ENCODE measurements around the gene OR8D1.

The OR8D1 gene

DNA sequence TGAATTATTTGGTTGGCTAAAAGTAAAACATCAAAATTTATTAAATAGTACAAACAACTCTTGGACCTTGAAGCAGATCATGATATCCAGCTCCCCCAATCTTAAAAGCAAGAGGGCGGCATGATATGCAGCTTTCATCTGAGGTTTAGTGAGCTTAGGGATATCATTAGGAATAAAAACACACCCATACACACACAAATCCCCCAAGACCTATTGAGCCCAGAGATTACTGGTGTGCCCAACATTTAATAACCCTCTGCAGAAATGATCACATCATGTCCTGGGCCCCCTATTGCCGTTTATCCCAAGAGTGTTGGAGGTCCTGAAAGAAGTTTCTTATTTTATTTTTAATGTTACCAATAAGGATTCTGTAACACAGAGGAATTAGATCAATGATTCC lies at the start of gene OR8D1:
Gene OR8D1, minus strand, starts transcription at position 101 of the 400 bp plus-strand sequence. CDS start 3,183 bp downstream, outside the sequence.
- no peak for DNase-seq (ENCODE audit: low read depth in 3 of 3)

DNA sequence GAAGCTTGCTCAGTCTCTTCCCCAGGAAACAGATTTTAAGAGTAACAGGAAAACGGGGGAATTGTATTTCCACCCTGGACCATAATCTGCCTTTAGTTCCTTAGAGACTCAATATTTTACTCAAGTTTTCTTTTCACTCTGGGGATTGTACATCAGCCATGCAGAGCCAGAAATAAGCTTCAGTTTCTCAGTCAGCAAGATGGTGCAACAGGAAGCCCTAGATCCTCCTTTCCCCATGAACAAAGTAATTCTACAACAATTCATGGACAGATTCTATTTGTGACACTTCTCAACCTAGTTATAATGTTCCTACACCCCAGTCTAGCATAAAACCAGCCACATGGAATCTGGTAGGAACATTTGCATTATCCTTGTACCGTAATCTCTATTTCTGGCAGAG lies 45.8 kb upstream of the OR8D1 start:
- no peak for DNase-seq (ENCODE audit: low read depth in 3 of 3)

- DNase-seq (ENCODE audit: low read depth in 3 of 3): no peak
Measured at GRCh38 chr11:124346311-124346955, 32.7 kb upstream of the OR8D1 start.

DNA sequence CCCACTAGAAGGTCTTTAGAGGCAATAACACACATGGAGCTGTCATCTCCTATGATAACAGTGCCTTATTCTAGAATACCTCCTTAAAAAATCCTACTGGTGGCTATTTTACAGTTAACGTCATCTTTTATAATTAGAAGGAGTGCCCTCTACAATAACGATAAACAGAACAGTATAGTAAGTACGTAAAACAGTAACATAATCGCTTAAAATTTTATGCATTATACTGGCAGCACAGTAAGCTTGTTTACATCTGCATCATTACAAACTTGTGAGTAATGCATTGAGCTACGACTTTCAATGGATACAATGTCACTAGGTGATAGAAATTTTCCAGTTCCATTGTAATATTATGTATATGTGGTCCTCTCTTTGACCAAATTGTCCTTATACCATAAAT lies 30.6 kb upstream of the OR8D1 start:
- DNase-seq (ENCODE audit: low read depth in 3 of 3): no peak

GRCh38 chr11:124340142-124340447 lies 26.3 kb upstream of the OR8D1 start:
- DNase-seq (ENCODE audit: low read depth in 3 of 3): no peak

DNA sequence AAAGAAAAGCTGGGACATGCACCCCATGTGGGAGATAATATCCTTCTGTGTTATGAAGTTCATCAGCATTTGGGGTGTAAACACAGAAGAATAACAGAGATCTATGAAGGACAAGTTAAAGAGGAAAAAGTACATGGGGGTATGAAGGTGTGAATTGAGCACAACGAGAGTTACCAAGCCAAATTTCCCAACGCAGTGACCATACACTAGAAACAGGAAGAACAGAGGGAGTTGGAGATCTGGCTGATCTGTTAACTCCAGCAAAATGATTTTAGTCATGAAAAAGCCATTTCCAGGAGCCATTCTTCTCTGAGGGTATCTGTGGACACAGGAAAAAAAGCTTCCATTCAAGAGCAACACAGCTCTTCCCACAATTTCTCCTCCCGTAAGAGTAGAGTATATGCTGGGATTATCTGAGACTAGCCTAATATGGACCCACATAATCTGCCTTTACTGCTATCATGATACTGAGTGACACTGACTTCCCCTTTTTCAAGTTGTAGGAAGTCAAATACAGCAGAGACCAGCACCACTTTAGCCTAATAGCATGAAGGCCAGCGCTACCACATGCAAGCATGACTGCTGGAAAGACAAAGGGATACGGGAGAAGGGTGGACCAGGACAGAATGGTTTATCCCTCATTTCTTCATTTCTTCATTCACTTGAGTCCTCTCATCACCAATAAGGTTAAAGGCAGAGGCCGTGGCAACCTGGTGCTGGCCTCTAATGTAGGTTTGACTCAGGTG lies 25.8 kb upstream of the OR8D1 start:
- no peak for DNase-seq (ENCODE audit: low read depth in 3 of 3)

- no peak for DNase-seq (ENCODE audit: low read depth in 3 of 3)
Measured at GRCh38 chr11:124331873-124332272, 18.1 kb upstream of the OR8D1 start.

DNA sequence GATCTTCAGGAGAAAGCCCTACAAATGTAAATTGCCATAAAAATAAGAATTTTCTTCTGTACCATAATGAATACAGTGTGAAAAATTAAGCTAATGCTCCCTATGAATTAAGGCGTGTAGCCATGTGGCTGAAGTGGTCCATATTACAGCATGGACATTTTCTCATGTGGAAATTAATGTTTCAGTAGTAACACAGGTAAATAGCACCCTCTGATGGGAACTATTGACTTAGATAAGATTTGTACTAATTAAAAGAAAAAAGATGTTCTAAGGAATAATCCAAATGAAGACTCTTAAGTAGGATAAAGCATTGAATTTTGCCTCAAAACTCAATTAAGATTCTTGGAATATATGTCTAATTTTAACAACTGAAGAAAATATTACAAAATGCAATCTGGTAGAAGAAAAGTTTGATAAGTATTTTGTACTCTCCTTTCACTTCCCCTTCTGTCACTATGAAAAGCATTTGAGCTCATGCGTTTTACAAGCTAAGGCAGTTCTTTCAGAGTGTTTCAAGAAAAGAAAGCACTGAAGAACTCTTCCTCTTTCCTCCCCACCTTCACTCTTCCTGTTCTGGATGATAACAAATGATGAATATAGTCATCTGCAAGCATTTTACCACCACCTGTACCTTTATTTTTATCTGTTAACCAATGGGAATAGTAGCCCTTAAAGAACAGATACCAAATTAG lies 16.2 kb upstream of the OR8D1 start:
- DNase-seq (ENCODE audit: low read depth in 3 of 3): no peak

DNA sequence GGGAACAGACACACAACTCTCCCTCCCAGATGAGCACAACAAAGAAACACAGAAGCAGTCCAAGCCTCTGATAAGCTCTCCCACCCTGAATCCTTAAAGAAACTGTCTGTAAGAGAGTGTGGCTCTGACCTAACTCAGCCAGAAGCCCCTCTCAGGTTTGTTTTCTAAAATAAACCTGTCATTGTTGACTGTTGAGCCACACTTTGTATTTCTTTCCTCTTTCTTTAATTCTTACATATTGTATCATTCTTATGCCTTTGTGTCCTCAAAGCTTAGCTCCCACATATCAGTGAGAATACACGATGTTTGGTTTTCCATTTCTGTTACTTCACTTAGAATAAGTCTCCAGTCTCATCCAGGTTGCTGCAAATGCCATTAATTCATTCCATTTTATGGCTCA lies 14.0 kb upstream of the OR8D1 start:
- DNase-seq (ENCODE audit: low read depth in 3 of 3): no peak

DNA sequence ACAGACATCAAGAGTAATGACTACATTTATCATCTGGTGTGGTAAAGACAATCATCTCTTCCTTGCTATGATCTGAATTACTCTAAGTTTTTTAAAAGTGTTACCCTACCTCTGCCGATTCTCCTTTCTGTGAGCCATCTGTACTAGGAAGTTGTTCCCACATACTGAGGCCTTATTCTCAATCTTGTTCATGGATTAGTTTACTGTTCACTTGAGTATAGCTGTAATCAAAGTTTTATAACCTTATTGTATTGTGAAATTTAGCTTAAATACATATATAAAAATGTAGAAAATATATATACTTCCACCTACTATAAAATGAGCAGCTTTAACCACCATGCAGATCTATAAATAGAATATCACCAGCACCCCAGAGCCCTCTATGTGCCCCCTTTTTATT lies 8.6 kb upstream of the OR8D1 start:
- no peak for DNase-seq (ENCODE audit: low read depth in 3 of 3)

- no peak for DNase-seq (ENCODE audit: low read depth in 3 of 3)
Measured at GRCh38 chr11:124320097-124320496, 6.3 kb upstream of the OR8D1 start, which contains the start of gene OR8D2. Gene OR8D2 (minus strand): TSS chr11:124320197. CDS start chr11:124320197, 0 bp downstream.

DNA sequence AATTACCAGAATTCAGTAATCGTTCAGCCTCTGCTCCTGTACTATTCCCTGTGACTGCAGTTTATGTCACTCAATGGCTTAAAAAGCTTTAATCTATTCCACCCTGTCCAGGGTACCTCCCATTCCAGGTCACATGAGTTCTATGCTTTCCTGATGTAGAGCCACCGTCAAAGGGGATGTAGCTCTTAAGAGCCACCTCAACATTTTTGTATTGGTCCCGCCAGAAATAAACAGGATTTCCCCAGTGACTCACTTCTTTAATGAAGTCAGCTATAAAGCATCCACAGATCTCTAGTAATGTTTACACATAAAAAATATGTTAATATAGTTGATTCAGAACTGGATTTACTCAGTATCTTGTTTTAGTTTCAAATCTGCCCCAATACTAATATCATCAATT lies 1.3 kb upstream of the OR8D1 start:
- DNase-seq (ENCODE audit: low read depth in 3 of 3): no peak

- DNase-seq (ENCODE audit: low read depth in 3 of 3): no peak
Measured at GRCh38 chr11:124313131-124313530, 618 bp downstream of the OR8D1 start.

DNA sequence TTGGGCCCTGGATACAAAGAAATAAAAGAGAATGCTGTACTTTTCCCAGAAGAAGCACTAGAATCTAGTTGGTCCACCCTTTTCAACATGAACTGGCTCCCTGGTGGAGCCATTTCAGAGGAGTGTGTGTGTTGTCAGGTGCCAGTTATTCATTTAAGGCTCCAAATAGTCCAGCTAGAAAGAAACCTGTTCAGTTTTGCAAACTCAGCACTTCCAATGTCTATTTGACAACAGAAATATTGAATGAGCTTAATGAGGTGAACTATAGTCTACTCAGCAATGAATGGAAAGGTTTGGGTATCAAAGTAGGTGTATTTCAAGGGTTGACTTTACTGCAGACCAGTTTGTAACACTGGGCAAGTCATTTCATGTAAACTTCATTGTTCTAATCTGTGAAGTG lies 2.1 kb downstream of the OR8D1 start:
- no peak for DNase-seq (ENCODE audit: low read depth in 3 of 3)

DNA sequence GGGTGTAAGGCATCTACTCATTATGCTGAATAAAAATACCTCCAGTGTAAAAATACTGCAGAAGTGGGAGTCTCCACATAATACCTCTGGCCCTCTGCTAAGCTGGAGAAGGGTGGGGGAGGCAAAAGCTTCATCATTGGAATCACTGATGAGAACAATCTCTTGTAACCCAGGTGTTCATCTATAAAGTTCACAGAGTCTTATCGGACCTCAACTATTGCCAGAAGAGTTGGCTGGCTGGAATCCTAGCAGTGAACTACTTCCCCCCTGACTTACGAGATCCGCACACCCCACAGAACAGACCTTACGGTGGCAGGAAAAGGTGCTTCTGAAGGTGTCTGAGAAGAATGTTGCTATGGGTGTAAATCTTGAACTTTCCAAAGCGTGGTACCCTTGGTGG lies 2.5 kb downstream of the OR8D1 start:
- DNase-seq (ENCODE audit: low read depth in 3 of 3): no peak

DNA sequence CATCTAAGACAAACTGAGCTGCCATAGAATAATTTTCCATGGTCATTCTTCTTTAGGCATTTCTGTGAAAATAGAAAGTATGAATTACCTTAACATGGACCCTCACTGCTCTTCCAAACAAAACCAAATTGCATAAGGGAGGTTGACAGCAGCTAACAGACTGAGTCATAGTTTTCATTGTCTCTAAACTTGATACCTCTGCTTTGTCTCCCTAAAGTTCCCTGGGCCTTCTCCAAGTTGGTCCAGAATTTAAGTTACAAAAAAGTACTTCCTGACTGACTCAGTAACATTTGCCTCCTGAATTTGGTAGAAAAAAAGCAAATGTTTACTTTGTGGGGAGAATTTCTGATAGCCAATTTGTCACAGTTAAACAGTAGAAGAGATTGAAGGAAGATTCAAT lies 3.0 kb downstream of the OR8D1 start:
- no peak for DNase-seq (ENCODE audit: low read depth in 3 of 3)

DNA sequence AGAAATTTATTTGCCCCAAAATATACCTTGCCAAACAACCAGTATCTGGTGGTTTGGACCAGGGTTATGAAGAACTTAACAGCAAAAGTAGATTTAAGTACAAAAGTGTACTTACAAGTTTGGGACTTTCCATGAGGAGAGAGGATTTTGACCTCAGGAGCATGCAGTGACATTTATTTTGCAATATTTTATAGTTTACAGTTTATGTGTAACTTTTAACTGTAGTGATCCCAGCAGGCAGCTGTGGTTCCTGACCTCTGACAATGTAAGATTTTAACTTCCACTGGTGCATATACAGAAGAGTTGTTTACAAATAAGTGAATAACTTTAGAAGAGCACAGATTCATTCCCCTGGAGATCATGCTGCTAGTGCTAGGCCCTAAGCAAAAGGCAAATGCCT lies 6.7 kb downstream of the OR8D1 start:
- no peak for DNase-seq (ENCODE audit: low read depth in 3 of 3)

GRCh38 chr11:124302347-124303125 lies 11.2 kb downstream of the OR8D1 start:
- DNase-seq (ENCODE audit: low read depth in 3 of 3): no peak

GRCh38 chr11:124301548-124301947 lies 12.2 kb downstream of the OR8D1 start:
- DNase-seq (ENCODE audit: low read depth in 3 of 3): no peak

GRCh38 chr11:124297921-124298320 lies 15.8 kb downstream of the OR8D1 start:
- no peak for DNase-seq (ENCODE audit: low read depth in 3 of 3)

- no peak for DNase-seq (ENCODE audit: low read depth in 3 of 3)
Measured at GRCh38 chr11:124296016-124296415, 17.7 kb downstream of the OR8D1 start.

GRCh38 chr11:124294687-124295086 lies 19.1 kb downstream of the OR8D1 start:
- DNase-seq (ENCODE audit: low read depth in 3 of 3): no peak

All from stimulated activated CD4-positive, alpha-beta T cell treated with anti-CD3 and anti-CD28 coated beads, TNF-alpha, amount 100 ng/mL, for 4 hours (primary cell).